Neural progenitor cell (in vitro differentiated cells): ENCODE data around the gene NPS.

Experiments used
- EZH2 ChIP-seq: fragments of 200-600 bp; sonication (generic); IDR thresholded peaks from 2 replicates; pipeline ENCODE4 v1.6.1; 2017; ENCODE audit warnings: antibody characterized with exemption, mild to moderate bottlenecking, moderate library complexity
- EZH2phosphoT487 ChIP-seq: fragments of 200-600 bp; sonication (generic); IDR thresholded peaks from 2 replicates; pipeline ENCODE4 v1.6.1; 2017; ENCODE audit warnings: antibody characterized with exemption
- TF ChIP-seq, protein P1 (sequence below): fragments of 200-600 bp; sonication (generic); IDR thresholded peaks from 2 replicates; pipeline ENCODE4 v1.5.1; 2017; ENCODE audit warnings: antibody characterized with exemption, mild to moderate bottlenecking

DNA sequence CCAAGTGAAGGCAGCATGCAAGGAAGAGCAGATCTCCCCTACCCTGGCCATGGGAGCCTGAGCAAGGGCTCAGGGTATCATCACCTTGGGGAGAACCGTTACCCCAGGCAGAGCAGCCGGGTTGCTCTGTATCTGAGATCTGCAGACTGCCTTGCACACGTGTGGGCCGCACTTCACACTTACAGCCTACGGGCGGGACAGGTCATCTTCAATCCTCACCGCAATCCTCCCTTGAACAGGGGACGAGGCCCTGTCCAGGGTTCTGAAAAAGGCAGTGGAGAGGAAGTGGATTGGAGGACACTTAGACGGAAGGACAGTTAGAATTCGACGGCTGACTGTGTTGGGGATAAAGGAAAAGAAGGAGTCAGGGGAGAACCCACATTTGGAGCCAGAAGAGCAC lies 51.4 kb downstream of the NPS start:
- TF ChIP-seq, protein P1, sequence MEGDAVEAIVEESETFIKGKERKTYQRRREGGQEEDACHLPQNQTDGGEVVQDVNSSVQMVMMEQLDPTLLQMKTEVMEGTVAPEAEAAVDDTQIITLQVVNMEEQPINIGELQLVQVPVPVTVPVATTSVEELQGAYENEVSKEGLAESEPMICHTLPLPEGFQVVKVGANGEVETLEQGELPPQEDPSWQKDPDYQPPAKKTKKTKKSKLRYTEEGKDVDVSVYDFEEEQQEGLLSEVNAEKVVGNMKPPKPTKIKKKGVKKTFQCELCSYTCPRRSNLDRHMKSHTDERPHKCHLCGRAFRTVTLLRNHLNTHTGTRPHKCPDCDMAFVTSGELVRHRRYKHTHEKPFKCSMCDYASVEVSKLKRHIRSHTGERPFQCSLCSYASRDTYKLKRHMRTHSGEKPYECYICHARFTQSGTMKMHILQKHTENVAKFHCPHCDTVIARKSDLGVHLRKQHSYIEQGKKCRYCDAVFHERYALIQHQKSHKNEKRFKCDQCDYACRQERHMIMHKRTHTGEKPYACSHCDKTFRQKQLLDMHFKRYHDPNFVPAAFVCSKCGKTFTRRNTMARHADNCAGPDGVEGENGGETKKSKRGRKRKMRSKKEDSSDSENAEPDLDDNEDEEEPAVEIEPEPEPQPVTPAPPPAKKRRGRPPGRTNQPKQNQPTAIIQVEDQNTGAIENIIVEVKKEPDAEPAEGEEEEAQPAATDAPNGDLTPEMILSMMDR, result no peak
- TF ChIP-seq EZH2phosphoT487, result no peak
- no peak for TF ChIP-seq EZH2
